Measurements from ENCODE around the gene HIBCH.
"Not testable (repeated sequence)": the region's sequence is repeated elsewhere in the genome, so short reads cannot be mapped to it uniquely, and the experiment has no call there.

HIBCH gene

DNA sequence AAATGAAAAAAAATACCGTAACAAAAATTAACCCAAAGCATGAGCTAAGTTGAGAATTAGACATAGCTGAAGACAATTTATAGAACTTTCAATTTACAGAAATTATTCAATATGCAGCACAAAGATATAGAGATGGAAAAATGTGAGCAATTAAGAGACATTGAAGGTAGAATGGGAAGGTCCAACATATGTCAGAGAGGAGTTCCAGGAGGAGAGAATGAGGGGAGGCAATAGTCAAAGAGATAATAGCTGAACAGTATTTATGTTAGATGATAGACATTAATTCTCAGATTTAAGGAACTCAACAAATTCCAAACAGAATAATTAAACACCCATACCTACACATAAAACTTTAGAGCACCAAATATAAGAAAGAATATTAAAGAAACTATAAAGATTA lies 154.1 kb downstream of the HIBCH start:
- FAIRE-seq (no peak), DNase-seq (ENCODE audit: insufficient read length, low spot score) (no peak)
- TF ChIP-seq, protein P1, sequence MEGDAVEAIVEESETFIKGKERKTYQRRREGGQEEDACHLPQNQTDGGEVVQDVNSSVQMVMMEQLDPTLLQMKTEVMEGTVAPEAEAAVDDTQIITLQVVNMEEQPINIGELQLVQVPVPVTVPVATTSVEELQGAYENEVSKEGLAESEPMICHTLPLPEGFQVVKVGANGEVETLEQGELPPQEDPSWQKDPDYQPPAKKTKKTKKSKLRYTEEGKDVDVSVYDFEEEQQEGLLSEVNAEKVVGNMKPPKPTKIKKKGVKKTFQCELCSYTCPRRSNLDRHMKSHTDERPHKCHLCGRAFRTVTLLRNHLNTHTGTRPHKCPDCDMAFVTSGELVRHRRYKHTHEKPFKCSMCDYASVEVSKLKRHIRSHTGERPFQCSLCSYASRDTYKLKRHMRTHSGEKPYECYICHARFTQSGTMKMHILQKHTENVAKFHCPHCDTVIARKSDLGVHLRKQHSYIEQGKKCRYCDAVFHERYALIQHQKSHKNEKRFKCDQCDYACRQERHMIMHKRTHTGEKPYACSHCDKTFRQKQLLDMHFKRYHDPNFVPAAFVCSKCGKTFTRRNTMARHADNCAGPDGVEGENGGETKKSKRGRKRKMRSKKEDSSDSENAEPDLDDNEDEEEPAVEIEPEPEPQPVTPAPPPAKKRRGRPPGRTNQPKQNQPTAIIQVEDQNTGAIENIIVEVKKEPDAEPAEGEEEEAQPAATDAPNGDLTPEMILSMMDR (IDR thresholded peaks at IDR 0.05; ENCODE audit: insufficient read depth, missing control alignments): no peak

DNA sequence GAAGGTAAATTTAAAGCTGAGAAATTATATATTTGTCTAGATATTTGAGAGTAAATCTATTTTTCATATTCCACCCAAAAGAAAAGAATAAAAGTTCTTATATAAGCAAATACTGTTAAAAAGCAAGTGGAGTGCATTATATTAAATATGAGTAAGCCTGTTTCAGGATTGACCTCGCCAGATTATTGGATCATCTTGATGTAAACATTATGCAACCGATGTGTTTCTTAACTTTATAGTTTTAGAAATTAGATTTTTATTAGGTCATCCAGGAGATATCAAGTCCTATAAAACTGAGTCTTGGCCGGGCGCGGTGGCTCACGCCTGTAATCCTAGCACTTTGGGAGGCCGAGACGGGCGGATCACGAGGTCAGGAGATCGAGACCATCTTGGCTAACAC lies 156.8 kb downstream of the HIBCH start:
- DNase-seq (ENCODE audit: insufficient read length, low spot score) (no peak), FAIRE-seq (no peak)
- TF ChIP-seq, protein P1 (IDR thresholded peaks at IDR 0.05; ENCODE audit: insufficient read depth, missing control alignments): no peak

DNA sequence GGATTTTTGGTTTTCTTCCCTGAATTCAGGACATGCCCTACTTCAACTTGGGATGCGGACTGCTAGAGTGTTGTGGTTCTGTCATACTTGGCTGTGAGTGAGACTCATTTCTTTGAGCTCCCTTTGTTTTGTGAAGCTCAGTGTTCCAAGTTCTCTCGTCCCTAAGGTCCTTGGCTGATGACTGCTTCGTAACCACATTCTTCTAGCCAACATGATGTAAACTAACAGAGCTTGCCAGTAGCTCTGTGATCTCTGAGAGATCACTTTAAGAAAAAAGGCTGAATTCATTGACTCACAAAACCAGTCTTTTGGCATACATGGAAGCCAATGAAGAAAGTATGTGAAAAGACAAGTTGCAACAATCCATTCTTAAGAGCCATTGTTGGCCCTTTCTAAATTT lies 160.2 kb downstream of the HIBCH start:
- DNase-seq (ENCODE audit: insufficient read length, low spot score) (no peak), FAIRE-seq (no peak)
- TF ChIP-seq, protein P1 (IDR thresholded peaks at IDR 0.05; ENCODE audit: insufficient read depth, missing control alignments): no peak

DNA sequence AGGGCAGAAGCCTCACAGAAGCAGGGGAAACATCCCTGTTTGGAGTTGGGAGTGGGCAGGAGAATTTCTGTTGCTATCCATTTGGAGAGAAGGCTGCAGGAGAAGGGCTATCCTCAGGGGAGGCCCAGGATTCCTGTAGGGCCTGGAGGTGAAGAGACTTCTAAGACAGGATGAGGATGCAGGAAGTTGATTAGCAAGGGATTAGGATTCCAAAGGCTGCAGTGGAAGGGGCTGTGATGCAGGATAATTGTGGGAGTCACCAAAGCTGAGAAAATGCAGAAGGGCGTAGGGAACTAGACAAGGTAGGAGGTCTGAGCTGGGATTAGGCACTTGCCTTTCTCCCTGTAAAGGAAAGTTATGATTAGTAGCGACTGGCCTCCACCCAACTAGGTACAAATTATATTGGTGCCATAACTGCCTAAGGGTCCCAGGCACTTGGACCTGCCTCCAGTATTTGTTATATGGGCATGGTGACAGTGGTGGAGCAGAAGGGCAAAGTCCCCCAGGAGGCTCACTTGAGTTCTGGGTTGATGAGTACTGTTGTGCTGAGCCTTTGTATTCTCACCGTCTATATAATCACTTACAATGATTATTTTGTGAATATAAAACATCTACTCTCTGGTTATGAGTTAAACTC lies 160.7 kb downstream of the HIBCH start:
- FAIRE-seq: no peak
- no peak for DNase-seq (ENCODE audit: insufficient read length, low spot score)
- TF ChIP-seq, protein P1 (IDR thresholded peaks at IDR 0.05; ENCODE audit: insufficient read depth, missing control alignments): no peak

DNA sequence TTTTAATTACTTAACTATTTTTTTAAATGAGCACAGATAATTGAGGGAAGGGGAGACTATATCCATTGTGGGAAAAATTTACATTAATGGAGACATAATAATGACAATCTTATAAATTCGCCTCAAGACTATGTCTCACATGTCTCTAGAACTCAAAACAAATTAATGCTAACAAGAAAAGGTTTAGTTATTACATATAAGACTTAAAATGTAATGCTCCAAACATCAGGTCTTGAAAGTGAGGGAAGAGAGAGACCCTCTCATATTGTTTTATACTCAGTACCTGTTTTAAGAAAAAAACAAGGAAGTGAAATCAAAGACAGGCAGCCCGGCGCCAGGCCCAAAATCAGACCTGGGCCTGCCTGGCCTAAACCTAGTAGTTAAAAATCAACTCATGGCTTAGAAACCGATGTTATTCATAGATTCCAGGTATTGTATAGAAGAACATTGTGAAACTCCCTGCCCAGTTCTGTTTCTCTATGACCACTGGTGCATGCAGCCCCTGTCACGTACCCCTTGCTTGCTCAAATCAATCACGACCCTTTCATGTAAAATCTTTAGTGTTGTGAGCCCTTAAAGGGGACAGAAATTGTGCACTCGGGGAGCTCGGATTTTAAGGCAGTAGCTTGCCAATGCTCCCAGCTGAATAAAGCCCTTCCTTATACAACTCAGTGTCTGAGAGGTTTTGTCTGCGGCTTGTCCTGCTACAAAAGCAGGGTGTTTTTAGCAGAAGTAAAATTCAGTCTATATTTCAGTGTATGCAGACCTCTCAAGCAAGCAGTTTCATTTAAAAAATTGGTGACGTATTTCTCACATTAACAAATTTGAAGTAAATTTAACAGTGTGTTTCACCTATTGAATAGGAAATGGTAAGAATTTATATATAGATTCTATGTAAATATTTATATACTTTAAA lies 161.8 kb downstream of the HIBCH start:
- FAIRE-seq; DNase-seq (ENCODE audit: insufficient read length, low spot score): not testable (repeated sequence)

DNA sequence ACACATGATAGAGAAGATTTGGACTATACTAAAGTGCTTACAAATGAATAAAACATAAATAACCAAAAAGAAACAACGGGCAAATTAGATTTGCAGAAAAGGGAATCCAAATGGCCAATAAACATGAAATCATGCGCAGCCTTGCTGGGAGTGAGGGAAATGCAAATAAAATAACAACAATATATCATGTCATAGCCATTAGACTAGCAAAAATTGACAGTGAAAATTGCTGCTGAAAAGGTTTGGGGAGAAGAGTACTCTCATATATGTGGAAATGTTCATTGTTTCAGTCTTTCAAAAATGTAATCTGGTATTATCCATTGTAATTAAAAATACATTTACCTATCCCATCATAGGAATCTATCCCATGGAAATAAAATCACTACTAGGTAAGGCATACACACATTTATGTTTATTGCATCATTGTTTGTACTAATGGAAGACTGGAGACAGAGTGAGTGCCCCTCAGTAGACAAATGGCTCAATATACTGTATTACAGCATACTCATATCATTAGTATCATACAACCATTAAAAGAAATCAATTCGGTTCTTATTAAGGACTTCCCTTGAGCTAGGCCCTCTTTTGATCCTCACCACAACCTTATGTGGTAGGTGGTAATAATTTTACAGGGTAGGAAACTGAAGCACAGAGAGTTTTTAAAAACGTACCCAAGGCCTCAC lies 163.0 kb downstream of the HIBCH start:
- TF ChIP-seq, protein P1 (IDR thresholded peaks at IDR 0.05; ENCODE audit: insufficient read depth, missing control alignments): no peak
- DNase-seq (ENCODE audit: insufficient read length, low spot score) (no peak), FAIRE-seq (no peak)

Data from D721Med (cell line).